ENCODE measurements around the gene GLG1. TPM values are rescaled to one million over a fixed set of nuclear protein-coding genes. Genes with fewer than 3 reads are reported as not detected.
"Not testable (repeated sequence)": the region's sequence is repeated elsewhere in the genome, so short reads cannot be mapped to it uniquely, and the experiment has no call there.

The GLG1 gene
- total RNA-seq, 1 experiment from 2014 or later, result 135 TPM

- Mint-ChIP-seq H3K27me3 (ENCODE audit: low read depth) (no peaks in the 10 kb centered on the region), H3K36me3 (ENCODE audit: insufficient read depth in 1 of 3, low read depth in 3 of 3) (peaks cover 19 to 31% (median 24%) of the 10 kb centered on the region in 3 experiments), H3K4me3 (no peak overlapping the region), H3K27ac (no peak overlapping the region), H3K9me3 (no peaks in the 10 kb centered on the region; a peak in 2 of 5 replicates), H3K4me1 (no peaks in the 10 kb centered on the region)
- no peak overlapping the region for H3K27ac ChIP-seq (ENCODE audit: insufficient read length, low read depth, low read length)
- TF ChIP-seq CTCF (conservative IDR thresholded peaks at IDR 0.05), result no peak
- no peak overlapping the region for H2BK120ac ChIP-seq (ENCODE audit: low read depth, low read length, poor library complexity, severe bottlenecking)
- H2BK5ac ChIP-seq (ENCODE audit: insufficient read length, low read length), result no peak overlapping the region
- no peak overlapping the region for H3K56ac ChIP-seq (ENCODE audit: insufficient read length, low read depth, low read length)
- no peak overlapping the region for H4K5ac ChIP-seq (ENCODE audit: insufficient read length, low read depth, low read length)
- no peak overlapping the region for H3T11ph ChIP-seq (ENCODE audit: low read length)
- no peak overlapping the region for H4K8ac ChIP-seq (replicated peaks; ENCODE audit: insufficient read length, low read depth, low read length)
- no peaks in the 10 kb centered on the region for H3K27me3 ChIP-seq (ENCODE audit: insufficient read depth, low read length)
- no peak overlapping the region for H3K9ac ChIP-seq (ENCODE audit: extremely low read depth, insufficient read length, low read length)
- no peak overlapping the region for H3K18ac ChIP-seq (ENCODE audit: insufficient read length, low read depth, low read length)
- H2AK5ac ChIP-seq (ENCODE audit: insufficient read length, low read length), result no peak overlapping the region
- H4K91ac ChIP-seq (ENCODE audit: insufficient read length, low read depth, low read length), result no peak overlapping the region
- H3K4me1 ChIP-seq (ENCODE audit: insufficient read depth, low read length), result no peaks in the 10 kb centered on the region
- H4K20me1 ChIP-seq (ENCODE audit: control insufficient read depth, insufficient read depth, insufficient read length), result no peaks in the 10 kb centered on the region
- H3K4me2 ChIP-seq (ENCODE audit: insufficient read depth, insufficient read length, low read length), result no peak overlapping the region
- H3K23me2 ChIP-seq (ENCODE audit: insufficient read length, low read depth, low read length, poor library complexity, severe bottlenecking), result no peaks in the 10 kb centered on the region
- no CpG with 5 or more reads among the region's 5 CpGs for WGBS (ENCODE audit: extremely low coverage, insufficient read length, low lambda C conversion rate)
- H2BK12ac ChIP-seq (ENCODE audit: insufficient read length, low read depth, low read length), result no peak overlapping the region
- H2BK20ac ChIP-seq (ENCODE audit: low read depth, low read length, poor library complexity, severe bottlenecking), result no peak overlapping the region
- no peaks in the 10 kb centered on the region for H3K9me3 ChIP-seq (ENCODE audit: control insufficient read depth, low read depth, low read length)
- H3K23ac ChIP-seq (ENCODE audit: insufficient read length, low read depth, low read length), result no peak overlapping the region
- DNase-seq, result no peak
- H3K79me1 ChIP-seq (ENCODE audit: insufficient read depth, low read depth, low read length, poor library complexity, severe bottlenecking), result no peaks in the 10 kb centered on the region
- no peak overlapping the region for H3K14ac ChIP-seq (ENCODE audit: insufficient read depth, low read length)
- H2BK15ac ChIP-seq (ENCODE audit: low read depth, low read length), result no peak overlapping the region
- no peak overlapping the region for H3K4ac ChIP-seq (ENCODE audit: low read depth, low read length)
- H3K79me2 ChIP-seq (ENCODE audit: insufficient read depth, low read length), result no peaks in the 10 kb centered on the region
- no peak overlapping the region for H2AFZ ChIP-seq (ENCODE audit: low read length)
Measured at GRCh38 chr16:74524117-74524516, 82.8 kb downstream of the GLG1 start.

GRCh38 chr16:74523706-74524105 lies 83.2 kb downstream of the GLG1 start:
- not testable (repeated sequence) for H4K91ac ChIP-seq (ENCODE audit: insufficient read length, low read depth, low read length); H3K9me3 ChIP-seq (ENCODE audit: control insufficient read depth, low read depth, low read length); H3K27me3 ChIP-seq (ENCODE audit: insufficient read depth, low read length); H2AK5ac ChIP-seq (ENCODE audit: insufficient read length, low read length); H4K20me1 ChIP-seq (ENCODE audit: control insufficient read depth, insufficient read depth, insufficient read length); H3K27ac Mint-ChIP-seq; H3K4ac ChIP-seq (ENCODE audit: low read depth, low read length); H3K4me1 Mint-ChIP-seq; H2BK12ac ChIP-seq (ENCODE audit: insufficient read length, low read depth, low read length); H3K27ac ChIP-seq (ENCODE audit: insufficient read length, low read depth, low read length); H4K8ac ChIP-seq (replicated peaks; ENCODE audit: insufficient read length, low read depth, low read length); H2BK15ac ChIP-seq (ENCODE audit: low read depth, low read length); H4K5ac ChIP-seq (ENCODE audit: insufficient read length, low read depth, low read length); H3K23ac ChIP-seq (ENCODE audit: insufficient read length, low read depth, low read length); H3K4me1 ChIP-seq (ENCODE audit: insufficient read depth, low read length); H3K4me3 Mint-ChIP-seq; H2BK120ac ChIP-seq (ENCODE audit: low read depth, low read length, poor library complexity, severe bottlenecking); H3K27me3 Mint-ChIP-seq (ENCODE audit: low read depth); H3T11ph ChIP-seq (ENCODE audit: low read length); H3K18ac ChIP-seq (ENCODE audit: insufficient read length, low read depth, low read length); H2AFZ ChIP-seq (ENCODE audit: low read length); H3K9ac ChIP-seq (ENCODE audit: extremely low read depth, insufficient read length, low read length); H3K14ac ChIP-seq (ENCODE audit: insufficient read depth, low read length); H2BK5ac ChIP-seq (ENCODE audit: insufficient read length, low read length); H3K79me1 ChIP-seq (ENCODE audit: insufficient read depth, low read depth, low read length, poor library complexity, severe bottlenecking); H3K23me2 ChIP-seq (ENCODE audit: insufficient read length, low read depth, low read length, poor library complexity, severe bottlenecking); H3K9me3 Mint-ChIP-seq; H3K56ac ChIP-seq (ENCODE audit: insufficient read length, low read depth, low read length); H3K4me2 ChIP-seq (ENCODE audit: insufficient read depth, insufficient read length, low read length); H3K79me2 ChIP-seq (ENCODE audit: insufficient read depth, low read length); DNase-seq; H2BK20ac ChIP-seq (ENCODE audit: low read depth, low read length, poor library complexity, severe bottlenecking)
- no CpG with 5 or more reads among the region's 3 CpGs for WGBS (ENCODE audit: extremely low coverage, insufficient read length, low lambda C conversion rate)
- peaks cover 19 to 31% (median 24%) of the 10 kb centered on the region in 3 experiments for H3K36me3 Mint-ChIP-seq (ENCODE audit: insufficient read depth in 1 of 3, low read depth in 3 of 3)

Data from H9 (cell line).